ENCODE measurements around the gene PSMB5.
A peak's percentile ranks its signal among the peaks of the same experiment; 100 is the strongest.

Gene PSMB5

DNA sequence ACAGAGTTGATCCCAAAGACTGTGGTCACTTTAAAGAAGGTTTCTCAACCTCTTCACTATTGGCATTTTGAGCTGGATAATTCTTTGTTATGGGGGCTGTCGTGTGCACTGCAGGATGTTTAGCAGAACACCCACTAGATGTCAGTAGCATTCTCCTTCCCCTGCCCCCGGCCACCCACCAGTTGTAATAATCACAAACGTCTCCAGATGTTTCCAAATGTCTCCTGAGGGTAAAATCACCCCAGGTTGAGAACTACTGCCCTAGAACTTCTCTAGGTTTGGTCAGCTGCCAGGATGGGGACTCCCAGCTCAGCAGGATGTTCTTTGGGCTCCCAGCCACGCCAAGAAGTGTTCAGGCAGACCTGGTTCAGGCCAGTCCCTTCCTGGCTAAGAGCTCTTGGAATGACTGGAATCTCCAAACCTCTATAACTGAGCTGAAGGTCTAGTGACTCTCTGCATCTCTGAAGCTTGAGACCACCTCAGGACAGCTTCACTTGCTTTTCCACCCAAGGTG lies 39.9 kb downstream of the PSMB5 start (continued):
- peak; percentile 68 for TF ChIP-seq ZFHX2 (tag by site-specific recombination; conservative IDR thresholded peaks at IDR 0.05)

DNA sequence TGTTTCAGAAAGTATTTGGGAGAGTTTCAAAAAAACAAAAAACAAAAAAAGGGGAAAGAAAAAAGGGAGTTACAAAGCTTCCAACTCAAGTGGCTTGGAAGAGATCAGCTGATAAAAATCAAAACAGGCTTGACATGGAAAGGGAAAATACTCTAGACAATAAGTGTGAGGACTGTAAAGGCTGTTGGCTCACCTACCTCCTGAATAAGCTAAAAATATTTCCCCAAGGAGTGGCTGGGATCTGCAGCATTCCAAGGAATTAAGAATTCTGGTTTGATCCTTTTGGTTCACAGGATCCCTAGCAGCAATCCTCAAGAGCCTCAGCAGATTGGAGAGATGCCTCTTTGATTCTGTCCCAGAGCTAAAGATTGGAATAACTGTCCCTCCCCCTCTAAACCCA lies 41.2 kb downstream of the PSMB5 start:
- POLR2A ChIA-PET = interaction anchor here (0.6 to 5.2 kb wide), 5 partner anchors 13 to 1109 kb away, joined by 3 to 50 read pairs (median 4); partner anchors contain the start of gene HAUS4
- H3K4me3 ChIP-seq (ENCODE audit: low read depth, low read length) = no peak overlapping the region

DNA sequence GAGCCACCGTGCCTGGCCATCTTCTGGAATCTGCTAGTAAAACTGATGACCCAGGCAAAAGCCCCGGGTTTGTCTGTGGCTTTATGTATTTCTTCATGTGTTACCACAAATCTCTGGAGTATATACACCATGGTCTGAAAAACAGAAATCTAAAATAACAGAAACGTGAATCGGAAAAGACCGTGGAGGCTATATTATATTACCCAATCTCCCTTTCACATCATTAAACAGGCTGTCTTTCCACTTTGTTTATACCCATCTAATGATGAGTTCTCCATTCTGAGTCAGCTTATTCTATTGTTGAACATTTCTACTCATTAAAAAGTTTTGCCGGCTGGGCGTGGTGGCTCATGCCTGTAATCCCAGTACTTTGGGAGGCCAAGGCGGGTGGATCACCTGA lies 42.8 kb downstream of the PSMB5 start:
- Histone ChIP-seq H3K4me1 (ENCODE audit: control insufficient read depth, insufficient read depth, low read length) (peaks cover 3% of the 10 kb centered on the region), H3K36me3 (ENCODE audit: control insufficient read depth in 2 of 2, insufficient read depth in 1 of 2, low read length in 2 of 2) (peaks cover 0 to 26% of the 10 kb centered on the region in 2 experiments; a peak in 2 of 3 replicates), H3K27ac (ENCODE audit: extremely low read depth, low read depth, low read length) (no peak overlapping the region), H3K9me3 (ENCODE audit: control insufficient read depth, insufficient read depth, low read depth, low read length) (no peaks in the 10 kb centered on the region), H3K4me3 (ENCODE audit: low read depth, low read length) (no peak overlapping the region)
- TF ChIP-seq, protein P1, sequence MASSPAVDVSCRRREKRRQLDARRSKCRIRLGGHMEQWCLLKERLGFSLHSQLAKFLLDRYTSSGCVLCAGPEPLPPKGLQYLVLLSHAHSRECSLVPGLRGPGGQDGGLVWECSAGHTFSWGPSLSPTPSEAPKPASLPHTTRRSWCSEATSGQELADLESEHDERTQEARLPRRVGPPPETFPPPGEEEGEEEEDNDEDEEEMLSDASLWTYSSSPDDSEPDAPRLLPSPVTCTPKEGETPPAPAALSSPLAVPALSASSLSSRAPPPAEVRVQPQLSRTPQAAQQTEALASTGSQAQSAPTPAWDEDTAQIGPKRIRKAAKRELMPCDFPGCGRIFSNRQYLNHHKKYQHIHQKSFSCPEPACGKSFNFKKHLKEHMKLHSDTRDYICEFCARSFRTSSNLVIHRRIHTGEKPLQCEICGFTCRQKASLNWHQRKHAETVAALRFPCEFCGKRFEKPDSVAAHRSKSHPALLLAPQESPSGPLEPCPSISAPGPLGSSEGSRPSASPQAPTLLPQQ (tag by site-specific recombination; IDR thresholded peaks at IDR 0.05) = no peak
- TF ChIP-seq ZNF530 (tag by site-specific recombination; IDR thresholded peaks at IDR 0.05; ENCODE audit: low read depth) (no peak), ZNF112 (tag by site-specific recombination; IDR thresholded peaks at IDR 0.05) (no peak), SETDB1 (IDR thresholded peaks at IDR 0.05; ENCODE audit: insufficient read length, low read length) (no peak)
- TF ChIP-seq, protein P2, sequence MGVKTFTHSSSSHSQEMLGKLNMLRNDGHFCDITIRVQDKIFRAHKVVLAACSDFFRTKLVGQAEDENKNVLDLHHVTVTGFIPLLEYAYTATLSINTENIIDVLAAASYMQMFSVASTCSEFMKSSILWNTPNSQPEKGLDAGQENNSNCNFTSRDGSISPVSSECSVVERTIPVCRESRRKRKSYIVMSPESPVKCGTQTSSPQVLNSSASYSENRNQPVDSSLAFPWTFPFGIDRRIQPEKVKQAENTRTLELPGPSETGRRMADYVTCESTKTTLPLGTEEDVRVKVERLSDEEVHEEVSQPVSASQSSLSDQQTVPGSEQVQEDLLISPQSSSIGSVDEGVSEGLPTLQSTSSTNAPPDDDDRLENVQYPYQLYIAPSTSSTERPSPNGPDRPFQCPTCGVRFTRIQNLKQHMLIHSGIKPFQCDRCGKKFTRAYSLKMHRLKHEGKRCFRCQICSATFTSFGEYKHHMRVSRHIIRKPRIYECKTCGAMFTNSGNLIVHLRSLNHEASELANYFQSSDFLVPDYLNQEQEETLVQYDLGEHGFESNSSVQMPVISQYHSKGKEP (tag by site-specific recombination; IDR thresholded peaks at IDR 0.05) = no peak
- ChIA-PET CTCF (interaction anchor here (0.7 to 17.9 kb wide), 6 partner anchors 13 to 76 kb away, joined by 3 to 469 read pairs (median 8); partner anchors contain the start of gene CDH24), POLR2A (interaction anchor here (1.2 to 3.2 kb wide), 2 partner anchors 10 to 67 kb away, joined by 4 to 10 read pairs; partner anchors contain the start of gene AJUBA)

More for the DNA sequence above, 41.2 kb downstream of the PSMB5 start:
- CTCF ChIA-PET = interaction anchor here (0.7 to 17.9 kb wide), 11 partner anchors 8 to 831 kb away, joined by 3 to 469 read pairs (median 7); partner anchors contain the start of genes CDH24 and PSMB11
- Histone ChIP-seq H3K9me3 (ENCODE audit: control insufficient read depth, insufficient read depth, low read depth, low read length) (no peaks in the 10 kb centered on the region), H3K27ac (ENCODE audit: extremely low read depth, low read depth, low read length) (no peak overlapping the region), H3K36me3 (ENCODE audit: control insufficient read depth in 2 of 2, insufficient read depth in 1 of 2, low read length in 2 of 2) (peaks cover 0 to 17% of the 10 kb centered on the region in 2 experiments; a peak in 2 of 3 replicates), H3K4me1 (ENCODE audit: control insufficient read depth, insufficient read depth, low read length) (peaks cover 7% of the 10 kb centered on the region)
- TF ChIP-seq ZNF830 (tag by site-specific recombination; IDR thresholded peaks at IDR 0.05; ENCODE audit: low read depth) (no peak), ZNF768 (tag by site-specific recombination; IDR thresholded peaks at IDR 0.05) (no peak), ZNF221 (tag by site-specific recombination; IDR thresholded peaks at IDR 0.05; ENCODE audit: borderline replicate concordance) (no peak), HOXD13 (CRISPR knock-in tag; IDR thresholded peaks at IDR 0.05; ENCODE audit: borderline replicate concordance) (no peak), SALL2 (tag by site-specific recombination; IDR thresholded peaks at IDR 0.05; ENCODE audit: borderline replicate concordance) (no peak), ZNF248 (tag by site-specific recombination; IDR thresholded peaks at IDR 0.05) (no peak), ZNF548 (tag by site-specific recombination; IDR thresholded peaks at IDR 0.05) (no peak), ZBTB20 (tag by site-specific recombination; IDR thresholded peaks at IDR 0.05) (no peak), BCL11A (tag by site-specific recombination; IDR thresholded peaks at IDR 0.05; ENCODE audit: low read depth) (no peak), ZBTB1 (tag by site-specific recombination; IDR thresholded peaks at IDR 0.05) (no peak), ZNF394 (tag by site-specific recombination; IDR thresholded peaks at IDR 0.05; ENCODE audit: borderline replicate concordance) (no peak), ZNF677 (tag by site-specific recombination; IDR thresholded peaks at IDR 0.05) (no peak), ZNF175 (tag by site-specific recombination; IDR thresholded peaks at IDR 0.05) (no peak), SCRT1 (tag by site-specific recombination; IDR thresholded peaks at IDR 0.05; ENCODE audit: borderline replicate concordance) (no peak), ZBTB7A (tag by site-specific recombination; IDR thresholded peaks at IDR 0.05; ENCODE audit: low read depth) (no peak), ZNF549 (tag by site-specific recombination; IDR thresholded peaks at IDR 0.05) (no peak), ZNF174 (tag by site-specific recombination; IDR thresholded peaks at IDR 0.05) (no peak)
- TF ChIP-seq, protein P3, sequence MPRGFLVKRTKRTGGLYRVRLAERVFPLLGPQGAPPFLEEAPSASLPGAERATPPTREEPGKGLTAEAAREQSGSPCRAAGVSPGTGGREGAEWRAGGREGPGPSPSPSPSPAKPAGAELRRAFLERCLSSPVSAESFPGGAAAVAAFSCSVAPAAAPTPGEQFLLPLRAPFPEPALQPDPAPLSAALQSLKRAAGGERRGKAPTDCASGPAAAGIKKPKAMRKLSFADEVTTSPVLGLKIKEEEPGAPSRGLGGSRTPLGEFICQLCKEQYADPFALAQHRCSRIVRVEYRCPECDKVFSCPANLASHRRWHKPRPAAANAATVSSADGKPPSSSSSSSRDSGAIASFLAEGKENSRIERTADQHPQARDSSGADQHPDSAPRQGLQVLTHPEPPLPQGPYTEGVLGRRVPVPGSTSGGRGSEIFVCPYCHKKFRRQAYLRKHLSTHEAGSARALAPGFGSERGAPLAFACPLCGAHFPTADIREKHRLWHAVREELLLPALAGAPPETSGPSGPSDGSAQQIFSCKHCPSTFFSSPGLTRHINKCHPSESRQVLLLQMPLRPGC (tag by site-specific recombination; IDR thresholded peaks at IDR 0.05) = no peak
- TF ChIP-seq, protein P4, sequence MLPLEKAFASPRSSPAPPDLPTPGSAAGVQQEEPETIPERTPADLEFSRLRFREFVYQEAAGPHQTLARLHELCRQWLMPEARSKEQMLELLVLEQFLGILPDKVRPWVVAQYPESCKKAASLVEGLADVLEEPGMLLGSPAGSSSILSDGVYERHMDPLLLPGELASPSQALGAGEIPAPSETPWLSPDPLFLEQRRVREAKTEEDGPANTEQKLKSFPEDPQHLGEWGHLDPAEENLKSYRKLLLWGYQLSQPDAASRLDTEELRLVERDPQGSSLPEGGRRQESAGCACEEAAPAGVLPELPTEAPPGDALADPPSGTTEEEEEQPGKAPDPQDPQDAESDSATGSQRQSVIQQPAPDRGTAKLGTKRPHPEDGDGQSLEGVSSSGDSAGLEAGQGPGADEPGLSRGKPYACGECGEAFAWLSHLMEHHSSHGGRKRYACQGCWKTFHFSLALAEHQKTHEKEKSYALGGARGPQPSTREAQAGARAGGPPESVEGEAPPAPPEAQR (tag by site-specific recombination; IDR thresholded peaks at IDR 0.05) = no peak
- TF ChIP-seq, protein P5, sequence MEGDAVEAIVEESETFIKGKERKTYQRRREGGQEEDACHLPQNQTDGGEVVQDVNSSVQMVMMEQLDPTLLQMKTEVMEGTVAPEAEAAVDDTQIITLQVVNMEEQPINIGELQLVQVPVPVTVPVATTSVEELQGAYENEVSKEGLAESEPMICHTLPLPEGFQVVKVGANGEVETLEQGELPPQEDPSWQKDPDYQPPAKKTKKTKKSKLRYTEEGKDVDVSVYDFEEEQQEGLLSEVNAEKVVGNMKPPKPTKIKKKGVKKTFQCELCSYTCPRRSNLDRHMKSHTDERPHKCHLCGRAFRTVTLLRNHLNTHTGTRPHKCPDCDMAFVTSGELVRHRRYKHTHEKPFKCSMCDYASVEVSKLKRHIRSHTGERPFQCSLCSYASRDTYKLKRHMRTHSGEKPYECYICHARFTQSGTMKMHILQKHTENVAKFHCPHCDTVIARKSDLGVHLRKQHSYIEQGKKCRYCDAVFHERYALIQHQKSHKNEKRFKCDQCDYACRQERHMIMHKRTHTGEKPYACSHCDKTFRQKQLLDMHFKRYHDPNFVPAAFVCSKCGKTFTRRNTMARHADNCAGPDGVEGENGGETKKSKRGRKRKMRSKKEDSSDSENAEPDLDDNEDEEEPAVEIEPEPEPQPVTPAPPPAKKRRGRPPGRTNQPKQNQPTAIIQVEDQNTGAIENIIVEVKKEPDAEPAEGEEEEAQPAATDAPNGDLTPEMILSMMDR (tag by site-specific recombination; IDR thresholded peaks at IDR 0.05) = no peak

All from HEK293 (cell line).